Hematopoietic multipotent progenitor cell treated with erythropoietin and hydrocortisone succinate and interleukin-3 and kit ligand, for 15 days (in vitro differentiated cells): ENCODE data around the gene HOXA3.

ENCODE experiments used
- DNase-seq: peaks from one replicate; pipeline ENCODE4 v3.0.0-alpha.2; 2015; ENCODE audit warnings: low spot score

Gene HOXA3

DNA sequence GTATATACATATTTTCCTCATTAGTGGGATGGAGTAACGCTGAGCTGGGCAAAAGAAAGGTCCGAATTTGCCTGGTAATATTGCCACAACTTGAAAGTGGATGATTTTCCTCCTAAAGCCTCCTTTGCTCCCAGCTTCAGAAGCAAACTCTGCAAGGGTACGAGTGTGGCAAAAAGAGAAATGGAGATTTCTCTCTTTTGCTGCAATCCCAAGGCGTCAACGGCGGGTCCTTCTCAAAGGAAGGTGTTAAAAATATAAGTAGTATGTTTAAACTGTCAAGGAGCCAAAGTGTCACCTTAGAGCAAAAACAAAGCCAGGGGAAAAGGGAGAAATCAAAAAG, 37.5 kb downstream of the HOXA3 start:
- DNase-seq: no peak

DNA sequence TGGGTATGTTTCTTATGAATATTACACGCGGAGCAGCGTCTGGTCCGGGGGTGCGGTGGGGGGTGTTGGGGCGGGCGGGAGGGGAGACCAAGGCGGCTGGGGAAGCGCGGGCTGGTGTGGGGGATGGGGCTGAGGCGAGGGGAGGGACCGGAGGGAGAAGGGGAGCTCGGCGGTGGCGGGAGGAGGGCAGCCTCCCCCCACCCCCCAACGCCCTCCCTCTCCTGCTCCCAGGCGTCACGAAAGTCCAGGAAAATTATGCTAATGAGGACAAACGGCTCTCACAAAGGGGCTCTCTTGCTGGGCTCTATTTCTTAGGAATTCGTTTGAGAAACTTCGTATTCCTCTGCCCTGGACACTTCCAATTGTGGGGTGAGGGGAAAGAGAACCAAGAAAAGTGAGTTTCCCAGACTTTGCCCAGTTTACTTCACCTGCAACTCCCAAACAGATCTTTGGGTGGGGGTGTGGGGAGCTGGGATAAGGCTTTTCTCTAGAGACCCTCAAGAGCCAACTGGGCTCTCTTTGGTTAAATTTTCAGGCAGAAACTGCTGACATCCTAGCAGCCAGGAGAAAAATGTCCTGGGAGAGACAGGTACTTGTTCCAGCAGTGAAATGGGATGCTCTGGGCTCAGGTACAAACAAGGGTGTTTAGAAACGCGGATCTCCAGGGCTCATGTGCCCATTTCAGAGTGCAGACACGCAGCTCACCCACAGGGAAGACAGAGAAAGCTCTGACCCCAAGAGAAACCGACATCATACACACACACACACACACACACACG, 38.2 kb downstream of the HOXA3 start:
- no peak for DNase-seq

DNA sequence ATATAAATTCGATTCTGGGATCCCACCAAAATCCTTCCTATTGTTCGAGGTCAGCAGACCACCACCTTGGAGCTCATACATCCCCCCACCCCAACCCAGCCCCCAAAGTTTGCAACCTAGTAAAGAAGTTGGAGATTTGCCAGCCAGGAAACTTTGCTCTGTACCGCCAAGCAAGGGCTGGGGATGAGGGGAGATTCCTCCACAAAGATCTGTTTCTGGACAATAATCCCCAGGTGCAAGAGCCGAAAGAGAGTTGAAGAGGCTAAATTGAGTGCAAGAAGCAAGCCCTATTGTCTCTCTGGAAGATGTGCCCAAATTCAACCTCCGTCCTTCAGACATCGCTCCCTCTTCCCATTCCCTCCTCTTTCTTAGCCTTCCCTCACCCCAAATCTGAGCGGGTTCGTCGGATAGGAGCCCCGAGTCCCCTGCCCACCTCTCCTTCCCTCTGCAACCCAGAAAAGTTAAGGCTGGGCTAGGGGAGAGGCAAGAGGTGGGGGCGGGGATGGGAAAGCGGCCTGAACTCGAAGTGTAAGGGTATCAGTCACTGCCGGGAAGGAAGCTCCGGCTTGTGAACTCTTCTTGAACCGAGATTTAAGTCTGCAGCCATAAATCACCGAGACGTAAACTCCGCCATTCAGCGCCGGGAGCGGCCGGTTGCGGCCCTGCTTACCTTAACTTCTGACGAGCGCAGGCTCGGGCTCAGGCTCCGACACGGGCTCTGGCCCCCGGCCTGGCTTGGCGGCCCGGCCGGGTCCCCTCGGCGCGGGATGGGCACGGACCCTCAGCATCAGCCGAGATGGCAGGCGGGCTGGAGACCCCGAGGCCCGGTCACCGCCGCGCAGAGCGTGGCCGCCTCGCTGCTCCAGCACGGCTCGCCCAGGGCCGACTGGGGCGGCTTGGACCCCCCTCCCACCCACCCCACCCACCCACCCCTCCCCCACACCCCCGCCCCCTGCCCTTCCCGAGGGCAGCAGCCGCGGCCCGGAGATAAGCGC, 39.1 kb downstream of the HOXA3 start:
- DNase-seq: no peak

- DNase-seq: no peak
Measured at GRCh38 chr7:27112361-27112760, 40.0 kb downstream of the HOXA3 start.

DNA sequence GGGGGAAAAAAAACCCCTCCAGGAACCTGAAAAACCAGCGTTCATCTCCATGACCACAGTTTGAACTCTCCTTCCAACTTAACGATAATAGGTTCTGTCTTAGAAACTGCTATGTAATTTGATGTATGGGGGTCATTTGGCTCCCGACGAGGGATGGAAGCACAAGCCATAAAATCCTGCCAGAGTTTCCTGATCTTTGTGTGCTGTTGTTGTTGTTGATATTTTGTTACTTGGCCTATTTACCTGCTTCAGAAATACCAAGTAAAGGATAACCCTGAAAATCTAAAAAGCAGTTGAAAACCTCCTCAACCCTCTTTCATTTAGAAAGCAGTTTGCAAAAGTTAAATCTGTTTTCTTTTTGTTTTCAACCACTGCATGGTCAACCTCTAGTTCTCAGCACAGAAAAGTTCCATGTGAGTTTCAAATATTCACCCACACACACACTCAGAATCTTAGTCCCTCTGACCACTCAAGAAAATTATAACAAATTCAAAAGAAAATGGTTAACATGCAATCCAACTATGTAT, 40.6 kb downstream of the HOXA3 start:
- no peak for DNase-seq

DNA sequence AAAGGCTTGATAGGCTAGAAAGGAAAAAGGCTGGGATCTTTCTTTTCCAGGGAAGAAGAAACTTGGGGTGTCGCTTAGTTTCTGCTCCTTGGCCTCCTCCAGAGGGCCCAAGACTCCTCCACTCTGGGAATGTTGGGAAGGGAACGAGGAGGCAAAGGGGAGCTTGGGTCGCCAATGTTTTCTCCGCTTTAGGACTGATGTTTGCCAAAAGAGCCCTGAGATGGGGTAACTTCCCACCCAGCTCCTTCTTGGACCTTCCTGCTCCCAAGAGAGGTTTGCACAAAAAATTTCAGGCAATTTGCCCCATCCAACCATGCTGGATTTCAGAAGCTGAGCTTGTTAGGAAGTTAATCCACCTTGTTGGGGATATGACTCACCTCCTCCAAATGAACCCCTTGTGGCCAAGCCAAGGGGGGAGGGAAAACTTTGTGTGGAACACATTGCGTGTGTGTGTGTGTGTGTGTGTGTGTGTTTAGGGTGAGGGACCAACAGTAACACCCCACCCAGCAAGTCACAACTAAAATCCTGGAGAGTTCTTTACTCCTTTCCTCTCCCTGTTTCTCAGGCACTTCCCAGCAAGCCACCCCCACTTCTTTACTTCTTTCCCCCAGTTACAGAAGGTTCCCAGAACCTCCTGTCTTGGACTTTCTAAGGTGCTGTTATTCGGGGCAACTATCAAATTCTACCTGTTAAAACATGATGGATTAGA, 41.2 kb downstream of the HOXA3 start:
- no peak for DNase-seq

DNA sequence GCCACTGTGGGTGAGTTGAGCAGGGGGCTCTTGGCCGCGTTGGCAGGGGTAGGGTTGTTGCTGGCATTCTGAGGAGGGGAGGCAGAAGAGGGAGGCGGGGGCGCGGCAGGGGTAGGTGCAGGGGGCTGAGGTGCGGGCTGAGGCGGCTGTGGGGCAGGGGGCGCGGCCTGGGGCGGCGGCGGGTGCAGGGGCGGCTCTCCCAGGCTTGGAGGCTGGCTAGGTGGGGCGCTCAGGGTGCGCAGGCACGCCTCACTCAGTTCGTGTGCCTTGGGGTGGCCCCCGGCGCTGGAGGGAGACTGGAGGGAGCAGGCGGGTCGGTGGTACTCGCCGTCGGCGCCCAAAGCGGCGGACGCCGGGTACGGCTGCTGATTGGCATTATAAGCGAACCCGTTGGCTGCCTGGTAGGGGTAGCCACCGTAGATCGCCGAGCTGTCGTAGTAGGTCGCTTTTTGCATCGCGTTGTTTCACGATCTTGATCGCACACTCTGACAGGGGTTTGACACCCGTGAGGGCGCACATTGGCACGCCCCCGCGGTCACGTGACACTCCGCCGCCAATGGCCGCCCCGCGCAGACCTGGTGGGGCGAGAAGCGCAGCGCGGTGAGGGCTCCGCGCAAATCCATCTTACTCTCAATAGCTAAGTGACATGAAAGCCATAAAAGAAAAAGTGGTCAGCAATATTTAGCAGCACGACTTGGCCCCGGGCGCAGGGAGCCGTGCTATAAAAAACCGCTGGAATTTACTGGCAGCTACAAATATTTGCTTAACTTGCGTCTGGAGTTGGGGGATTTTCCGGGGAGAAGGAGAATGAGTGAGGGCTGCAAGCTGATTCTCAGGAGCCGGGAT, 42.0 kb downstream of the HOXA3 start:
- DNase-seq: no peak

GRCh38 chr7:27109466-27110185, 42.8 kb downstream of the HOXA3 start:
- DNase-seq: no peak

- no peak for DNase-seq
Measured at GRCh38 chr7:27108390-27109127, 43.8 kb downstream of the HOXA3 start.

GRCh38 chr7:27107391-27108381, 44.7 kb downstream of the HOXA3 start:
- DNase-seq: no peak

- DNase-seq: no peak
Measured at GRCh38 chr7:27106901-27107240, 45.5 kb downstream of the HOXA3 start.

DNA sequence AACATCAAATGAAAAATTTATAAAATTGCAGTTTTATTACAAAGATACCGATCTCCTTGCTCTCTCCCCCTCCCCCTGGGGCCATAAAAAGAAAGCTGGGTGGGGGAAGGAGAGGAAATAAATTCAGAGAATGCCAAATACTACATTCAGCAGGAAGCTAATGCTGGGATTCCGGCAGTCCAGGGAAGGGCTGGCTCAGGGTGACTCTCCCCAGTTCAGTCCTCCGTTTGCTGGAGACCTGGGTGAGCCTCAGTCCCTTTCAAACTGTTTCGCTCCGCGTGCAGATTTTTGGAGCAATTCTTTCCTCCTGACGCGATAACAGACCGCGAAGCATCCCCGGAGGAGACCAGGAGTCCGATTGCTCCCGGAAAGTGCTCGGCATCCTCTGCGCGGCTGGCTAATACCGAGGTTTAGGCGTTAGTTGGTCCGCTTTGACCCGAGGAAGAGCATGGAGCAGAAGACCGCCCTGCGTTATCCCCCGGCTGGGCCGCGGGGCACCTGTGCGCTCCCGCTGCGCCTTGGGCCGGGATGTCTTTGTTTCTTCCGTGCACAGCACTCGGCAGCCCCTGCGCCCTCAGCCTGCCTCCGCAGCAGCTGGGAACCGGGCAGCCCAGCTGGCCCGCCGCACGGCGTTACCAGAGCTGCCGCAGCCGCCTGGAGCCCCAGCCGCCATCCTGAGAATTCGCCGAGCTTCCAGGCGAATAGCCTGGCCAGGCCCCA, 46.0 kb downstream of the HOXA3 start:
- no peak for DNase-seq

DNA sequence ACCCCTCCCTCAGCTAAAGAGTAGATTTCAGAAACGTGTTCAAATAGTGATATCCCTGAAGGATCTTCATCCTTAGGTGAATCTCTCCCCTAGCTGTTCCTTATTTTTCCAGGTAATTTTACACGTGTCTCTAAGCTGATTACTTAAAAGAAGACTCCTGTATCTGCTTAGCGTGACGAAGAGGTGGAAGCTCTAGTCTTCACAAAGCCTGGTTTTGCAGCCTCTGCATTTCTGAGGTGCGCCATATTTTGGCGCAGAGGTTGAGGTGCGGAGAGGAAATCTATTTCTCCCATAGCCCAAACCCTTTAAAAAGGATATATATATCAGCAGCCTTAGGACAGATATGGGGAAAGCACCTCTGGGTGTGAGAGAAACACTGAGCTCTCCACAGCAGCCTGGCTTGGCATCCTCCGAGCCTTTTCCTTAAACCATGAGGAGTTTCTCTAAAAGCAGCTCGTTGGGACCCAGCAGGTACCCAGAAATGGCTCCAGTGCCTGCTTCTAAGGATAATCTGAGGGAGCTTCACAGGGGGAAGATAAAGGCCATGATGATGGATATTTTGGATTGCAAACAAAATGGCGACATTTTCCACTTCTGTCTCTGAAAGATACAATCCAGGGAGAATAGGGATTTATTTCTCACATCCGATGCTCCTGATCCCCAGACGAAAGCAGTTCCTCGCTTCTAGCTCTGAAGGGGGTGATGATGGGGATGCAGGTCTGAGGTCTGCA, 46.9 kb downstream of the HOXA3 start:
- no peak for DNase-seq

DNA sequence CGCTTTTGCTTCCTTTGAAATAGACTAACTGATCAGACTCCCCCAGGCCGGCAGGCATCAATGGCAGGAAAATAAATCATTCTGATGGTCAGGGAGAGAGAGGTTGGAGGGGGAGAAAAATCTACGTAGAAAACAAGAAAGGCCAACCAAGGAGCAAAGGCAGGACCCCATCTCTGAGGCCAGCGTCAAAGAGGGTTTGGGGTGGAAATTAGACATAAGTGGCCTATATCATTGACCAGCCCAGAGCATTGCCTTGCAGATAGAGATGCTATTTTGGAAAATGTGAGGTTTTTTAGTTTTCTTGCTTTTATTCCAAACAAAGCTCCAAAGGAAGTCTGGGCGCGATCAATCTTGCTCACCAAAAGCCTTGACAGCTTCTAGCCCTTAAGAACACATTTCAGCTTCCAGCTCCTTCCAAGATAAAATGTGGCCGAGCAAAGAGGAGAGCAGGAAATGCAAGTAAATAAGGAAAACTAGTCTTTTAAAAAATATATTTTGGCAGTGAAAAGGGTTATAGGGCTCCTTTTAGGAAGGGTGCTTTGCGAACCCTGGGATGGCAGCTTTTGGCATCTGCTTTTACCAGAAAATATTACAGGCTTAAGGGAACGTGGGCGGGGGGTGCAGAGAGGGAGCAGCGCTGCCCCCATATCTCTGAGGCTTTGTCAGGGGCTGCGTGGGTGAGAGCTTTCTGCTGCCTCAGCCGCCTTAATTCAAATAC, 47.9 kb downstream of the HOXA3 start:
- DNase-seq: no peak

DNA sequence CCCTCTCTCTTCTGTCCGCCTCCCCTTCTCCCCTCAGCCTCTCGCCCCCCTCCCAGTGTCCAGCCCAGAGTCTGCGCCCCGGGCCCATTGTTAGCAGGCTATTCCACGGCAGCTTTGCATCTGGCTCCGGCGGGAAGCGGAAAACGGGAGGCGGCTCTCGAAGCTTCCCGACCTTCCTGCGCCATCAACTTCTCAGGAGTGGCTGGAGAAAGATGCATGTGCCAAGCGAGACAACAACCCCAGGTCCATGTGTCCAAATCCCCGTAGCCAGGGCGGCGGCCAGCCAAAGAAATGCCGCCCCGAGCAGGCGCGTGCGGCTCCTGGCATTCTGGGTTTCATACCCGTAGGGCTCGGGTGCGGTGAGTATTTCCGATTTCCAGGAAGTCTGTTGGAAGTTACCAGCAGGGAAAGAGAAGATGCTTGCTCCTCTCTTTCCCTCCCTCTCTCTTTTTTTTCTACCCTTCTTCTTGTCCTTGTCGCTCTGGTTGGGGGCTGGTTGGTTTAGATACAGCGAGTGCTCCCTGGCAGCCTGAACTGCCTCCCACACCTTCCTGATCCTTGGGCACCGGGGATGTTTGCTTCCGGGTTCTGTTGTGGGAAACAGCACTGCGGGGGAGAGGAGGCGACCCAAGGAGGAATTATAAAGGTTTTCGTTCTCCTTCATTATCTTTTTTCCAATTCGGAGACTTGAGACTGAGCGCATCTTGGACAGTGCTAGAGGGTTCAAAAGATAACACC, 48.7 kb downstream of the HOXA3 start:
- no peak for DNase-seq
